ENCODE data around the gene PLXNB2.

PLXNB2 gene

GRCh38 chr22:50249341-50250248, 57.9 kb downstream of the PLXNB2 start:
- no peak for DNase-seq

GRCh38 chr22:50248196-50249081, 59.0 kb downstream of the PLXNB2 start:
- DNase-seq: no peak

DNA sequence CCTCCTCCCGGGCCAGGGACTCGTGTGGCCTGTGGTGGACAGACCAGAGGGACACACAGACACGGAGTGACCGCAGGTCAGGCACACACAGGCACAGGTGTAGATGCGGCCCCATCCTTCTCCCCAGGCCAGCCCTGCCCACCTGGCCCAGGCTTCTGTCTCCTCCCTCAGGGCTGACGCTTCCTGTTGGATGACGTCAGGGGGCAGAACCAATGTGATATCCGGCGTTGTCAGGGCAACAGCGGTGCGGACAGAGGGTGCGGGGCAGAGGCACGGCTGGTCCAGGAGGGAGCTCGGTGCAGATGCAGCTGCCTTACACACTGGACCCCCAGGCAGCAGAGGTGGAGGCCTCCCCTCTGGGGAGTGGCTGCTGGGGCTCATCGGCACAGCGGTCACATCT, 59.7 kb downstream of the PLXNB2 start:
- DNase-seq: no peak

GRCh38 chr22:50246242-50247175, 60.9 kb downstream of the PLXNB2 start:
- no peak for DNase-seq

DNA sequence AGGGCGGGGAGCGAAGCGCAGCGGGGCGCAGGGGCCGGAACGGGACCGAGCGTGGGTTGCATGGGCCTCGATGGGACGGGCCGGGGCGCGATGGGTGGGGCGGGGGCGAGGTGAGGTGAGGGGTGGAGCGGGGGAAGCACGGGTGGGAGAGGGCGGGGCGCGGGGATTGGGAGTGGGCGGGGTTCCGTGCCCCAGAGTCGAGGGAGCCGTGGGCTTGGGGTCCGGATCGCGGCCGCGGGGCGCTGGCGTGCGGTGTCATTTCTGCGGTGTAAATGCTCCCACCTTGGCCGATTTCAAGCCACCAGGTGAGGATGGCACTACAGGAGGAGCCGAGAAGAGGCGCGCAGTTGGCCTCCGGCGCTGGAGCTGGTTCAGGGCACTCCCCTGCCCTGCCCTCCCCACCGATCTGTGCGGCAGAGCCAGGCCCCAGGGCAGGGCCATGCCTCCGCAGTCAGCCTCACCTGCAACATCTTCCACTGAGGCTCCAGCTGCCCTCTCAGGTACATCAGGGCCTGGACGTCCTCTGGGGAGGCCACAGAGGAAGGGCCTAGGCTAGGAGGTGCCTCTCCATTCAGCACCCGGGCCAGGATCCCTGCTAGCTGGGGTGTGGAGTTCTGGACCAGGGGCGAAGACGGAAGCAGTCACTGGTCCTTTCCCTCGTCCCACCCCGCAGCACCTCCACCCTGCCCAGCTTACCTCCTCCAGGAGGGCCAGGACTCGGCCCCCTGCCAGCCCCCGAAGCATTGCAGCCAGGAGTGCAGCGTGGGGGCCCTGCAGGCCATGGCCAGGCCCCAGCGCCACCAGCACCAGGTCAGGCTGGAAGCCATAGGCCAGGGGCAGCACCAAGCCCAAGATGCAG, 62.0 kb downstream of the PLXNB2 start:
- DNase-seq: no peak

- DNase-seq: peak; percentile 87 to 88
These were observed 62.8 kb downstream of the PLXNB2 start, which contains the start of gene TUBGCP6 for GRCh38 chr22:50244420-50245213. TUBGCP6 (minus strand) TSS chr22:50245023; CDS start chr22:50244459, 564 bp downstream.

GRCh38 chr22:50243685-50244419, 63.6 kb downstream of the PLXNB2 start:
- DNase-seq: no peak

GRCh38 chr22:50242406-50242949, 65.0 kb downstream of the PLXNB2 start:
- no peak for DNase-seq

DNA sequence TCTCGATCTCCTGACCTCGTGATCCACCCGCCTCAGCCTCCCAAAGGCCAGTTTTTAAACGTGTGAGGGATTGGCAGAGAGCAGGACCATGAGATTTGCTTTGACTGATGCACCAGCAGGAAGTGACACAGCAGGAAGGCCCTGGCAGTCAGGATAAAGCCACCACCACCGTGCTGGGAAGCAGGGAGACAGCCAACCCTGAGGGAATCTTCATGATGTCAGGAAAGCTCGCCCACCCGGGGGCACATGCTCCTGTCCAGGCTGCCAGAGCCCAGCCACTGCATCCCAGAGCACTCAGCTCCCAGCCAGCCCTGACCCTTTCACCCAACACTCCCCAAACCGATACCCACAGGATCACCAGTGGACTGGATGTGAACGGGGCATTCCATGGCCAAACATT, 68.7 kb downstream of the PLXNB2 start:
- no peak for DNase-seq

- DNase-seq: no peak
These were observed 70.6 kb downstream of the PLXNB2 start for GRCh38 chr22:50236731-50237409.

GRCh38 chr22:50233223-50233622, 74.2 kb downstream of the PLXNB2 start:
- no peak for DNase-seq

DNA sequence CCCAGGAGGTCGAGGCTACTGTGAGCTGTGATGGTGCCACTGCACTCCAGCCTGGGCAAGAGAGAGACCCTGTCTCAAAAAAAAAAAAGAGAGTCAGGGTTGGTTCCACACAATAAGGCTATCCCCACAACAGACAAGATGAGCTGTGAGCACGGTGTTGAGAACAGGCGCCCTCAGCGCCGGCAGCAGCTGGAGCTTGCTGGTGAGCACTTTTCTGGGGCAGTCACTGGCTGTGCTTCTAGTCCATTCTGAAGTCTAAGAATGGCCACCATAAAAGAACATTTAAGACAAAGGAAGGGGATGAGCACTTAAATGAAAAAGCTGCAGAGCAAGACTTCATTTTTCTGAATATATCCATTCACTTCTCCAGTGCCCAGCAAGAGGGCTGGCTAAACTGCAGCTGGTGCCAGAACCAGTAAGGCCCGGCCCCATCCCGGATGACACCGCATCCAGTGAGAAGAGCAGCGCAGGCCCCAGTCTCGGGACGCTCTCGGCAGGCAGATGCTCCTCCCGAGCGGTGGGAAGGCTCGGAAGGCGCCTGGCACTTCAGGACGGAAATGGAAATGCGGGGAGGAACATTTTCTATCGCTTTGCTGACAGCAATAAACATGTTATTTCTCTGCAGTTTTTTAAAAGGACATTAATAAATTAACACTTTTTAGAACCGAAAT, 74.8 kb downstream of the PLXNB2 start:
- no peak for DNase-seq

DNA sequence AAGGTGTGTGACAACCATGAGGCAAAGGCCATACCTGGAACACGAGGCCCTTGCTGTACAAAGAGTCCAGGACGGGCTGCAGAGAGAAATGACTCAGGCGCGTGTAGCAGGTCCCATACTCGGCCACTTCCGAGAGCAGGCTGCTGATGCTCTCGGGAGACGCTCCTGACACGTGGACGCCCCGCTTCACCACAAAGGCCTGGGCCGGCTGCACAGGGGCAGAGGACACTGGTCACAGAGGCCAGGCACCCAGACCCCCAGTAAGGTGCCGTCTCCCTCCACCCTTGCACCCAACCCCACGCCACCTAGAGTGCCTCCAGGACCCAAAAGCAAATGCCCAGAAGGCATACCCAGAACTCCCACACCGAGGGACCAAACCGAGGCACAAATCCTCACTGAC, 78.1 kb downstream of the PLXNB2 start:
- DNase-seq: no peak

DNA sequence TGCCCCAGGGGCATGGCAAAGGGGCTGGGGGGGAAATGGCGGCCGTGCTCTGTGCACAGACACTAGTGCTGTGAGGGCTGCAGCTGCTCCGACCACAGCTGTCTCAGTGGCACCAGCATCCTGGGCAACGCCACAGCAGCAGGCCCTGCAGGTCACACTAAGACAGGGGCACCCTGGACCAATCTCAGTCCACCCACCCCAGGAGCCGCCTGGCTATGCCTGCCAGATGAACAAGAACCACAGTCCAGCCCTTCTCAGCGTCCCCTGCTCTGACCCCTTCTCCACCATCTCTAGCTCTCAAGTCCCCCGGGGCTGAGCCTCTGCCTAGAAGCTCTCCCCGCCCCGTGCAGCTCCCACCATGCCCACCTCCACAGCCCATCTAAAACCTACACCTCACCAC, 79.1 kb downstream of the PLXNB2 start:
- no peak for DNase-seq

DNA sequence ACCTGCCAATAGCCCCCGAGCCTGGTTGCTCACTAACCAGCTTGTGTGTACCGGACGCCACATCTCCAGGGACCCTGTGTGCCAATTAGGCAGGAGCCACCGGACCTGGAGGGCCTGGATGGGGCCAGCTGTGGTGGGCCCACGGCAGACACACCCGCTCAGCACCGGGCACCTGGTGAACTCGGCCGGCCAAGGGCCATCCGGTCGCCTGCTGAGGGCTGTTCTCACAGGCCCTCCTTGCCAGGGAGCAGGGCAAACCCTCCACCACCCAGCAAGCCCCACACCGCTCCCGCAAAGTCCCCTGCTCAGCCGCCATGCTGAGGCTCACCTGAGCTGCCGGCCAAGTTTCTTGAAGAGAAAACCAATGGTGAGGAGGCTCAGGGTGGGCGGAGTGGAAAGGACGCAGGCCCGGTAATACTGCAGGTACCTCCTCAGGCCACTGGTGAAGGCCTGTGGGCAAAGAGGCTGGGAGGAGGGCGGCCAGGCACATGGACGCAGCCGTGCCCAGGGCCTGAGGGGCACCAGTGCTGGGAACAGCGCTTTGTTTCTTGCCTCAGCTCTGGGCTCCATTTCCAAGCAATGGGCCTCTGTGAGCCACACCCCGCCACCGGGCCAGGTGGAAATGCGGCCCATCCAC, 79.7 kb downstream of the PLXNB2 start:
- DNase-seq: no peak

- DNase-seq: no peak
These were observed 80.6 kb downstream of the PLXNB2 start for GRCh38 chr22:50226875-50227165.

GRCh38 chr22:50226063-50226874, 81.2 kb downstream of the PLXNB2 start:
- no peak for DNase-seq
